ENCODE data around the gene PYCARD. TPM values are rescaled to one million over a fixed set of nuclear protein-coding genes. Genes with fewer than 3 reads are reported as not detected.
A peak's percentile ranks its signal among the peaks of the same experiment; 100 is the strongest.
"Not testable (repeated sequence)": the region's sequence is repeated elsewhere in the genome, so short reads cannot be mapped to it uniquely, and the experiment has no call there.

PYCARD gene
- total RNA-seq, 1 donor from 2014 or later = 6.6 TPM

DNA sequence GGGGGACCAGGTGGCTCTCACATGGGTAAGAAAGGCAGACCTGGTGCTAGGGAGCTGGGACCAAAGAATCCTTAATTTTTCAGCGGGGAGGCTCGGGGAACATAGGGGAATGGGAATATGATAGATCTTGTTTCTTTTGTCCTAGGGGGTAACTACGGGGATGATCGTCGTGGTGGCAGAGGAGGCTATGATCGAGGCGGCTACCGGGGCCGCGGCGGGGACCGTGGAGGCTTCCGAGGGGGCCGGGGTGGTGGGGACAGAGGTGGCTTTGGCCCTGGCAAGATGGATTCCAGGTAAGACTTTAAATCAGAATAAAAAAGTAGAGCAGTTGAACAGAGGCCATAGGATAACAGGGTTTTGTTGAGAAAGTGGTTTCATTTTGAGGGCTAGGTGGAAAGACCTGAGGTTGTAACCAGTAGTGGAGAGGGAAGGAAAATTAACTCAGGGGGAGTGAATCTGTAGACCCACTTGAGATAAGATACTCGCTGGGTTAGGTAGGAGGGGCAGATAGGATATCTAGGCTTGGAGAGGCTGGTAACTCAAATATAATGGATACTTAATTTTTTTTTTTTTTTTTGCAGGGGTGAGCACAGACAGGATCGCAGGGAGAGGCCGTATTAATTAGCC is 11.6 kb downstream of the PYCARD start:
- DNase-seq = no peak

DNA sequence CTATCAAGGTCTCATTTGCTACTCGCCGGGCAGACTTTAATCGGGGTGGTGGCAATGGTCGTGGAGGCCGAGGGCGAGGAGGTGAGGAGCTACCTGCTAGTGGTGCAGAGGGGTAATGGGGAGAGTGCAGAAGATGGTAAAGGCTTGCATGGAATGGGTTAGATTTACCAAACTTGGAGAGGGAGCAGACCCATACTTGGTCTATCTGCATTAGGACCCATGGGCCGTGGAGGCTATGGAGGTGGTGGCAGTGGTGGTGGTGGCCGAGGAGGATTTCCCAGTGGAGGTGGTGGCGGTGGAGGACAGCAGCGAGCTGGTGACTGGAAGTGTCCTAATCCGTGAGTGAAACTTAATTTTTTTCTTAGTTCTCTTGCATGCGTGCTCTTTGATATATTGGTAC is 12.5 kb downstream of the PYCARD start:
- DNase-seq = no peak

DNA sequence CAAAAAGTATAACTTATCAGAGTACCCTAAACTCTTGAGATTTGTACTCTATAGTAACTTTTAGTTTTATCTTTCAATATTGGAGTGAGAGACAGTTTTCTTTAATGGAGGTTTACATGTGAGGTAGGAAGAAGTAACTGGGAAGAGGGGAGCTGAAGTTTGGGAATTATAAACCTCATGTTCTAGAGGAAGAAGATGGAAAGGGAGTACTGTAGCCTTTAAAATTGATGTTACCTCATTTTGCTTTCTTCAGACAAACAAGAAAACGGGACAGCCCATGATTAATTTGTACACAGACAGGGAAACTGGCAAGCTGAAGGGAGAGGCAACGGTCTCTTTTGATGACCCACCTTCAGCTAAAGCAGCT is 13.2 kb downstream of the PYCARD start:
- DNase-seq = no peak

DNA sequence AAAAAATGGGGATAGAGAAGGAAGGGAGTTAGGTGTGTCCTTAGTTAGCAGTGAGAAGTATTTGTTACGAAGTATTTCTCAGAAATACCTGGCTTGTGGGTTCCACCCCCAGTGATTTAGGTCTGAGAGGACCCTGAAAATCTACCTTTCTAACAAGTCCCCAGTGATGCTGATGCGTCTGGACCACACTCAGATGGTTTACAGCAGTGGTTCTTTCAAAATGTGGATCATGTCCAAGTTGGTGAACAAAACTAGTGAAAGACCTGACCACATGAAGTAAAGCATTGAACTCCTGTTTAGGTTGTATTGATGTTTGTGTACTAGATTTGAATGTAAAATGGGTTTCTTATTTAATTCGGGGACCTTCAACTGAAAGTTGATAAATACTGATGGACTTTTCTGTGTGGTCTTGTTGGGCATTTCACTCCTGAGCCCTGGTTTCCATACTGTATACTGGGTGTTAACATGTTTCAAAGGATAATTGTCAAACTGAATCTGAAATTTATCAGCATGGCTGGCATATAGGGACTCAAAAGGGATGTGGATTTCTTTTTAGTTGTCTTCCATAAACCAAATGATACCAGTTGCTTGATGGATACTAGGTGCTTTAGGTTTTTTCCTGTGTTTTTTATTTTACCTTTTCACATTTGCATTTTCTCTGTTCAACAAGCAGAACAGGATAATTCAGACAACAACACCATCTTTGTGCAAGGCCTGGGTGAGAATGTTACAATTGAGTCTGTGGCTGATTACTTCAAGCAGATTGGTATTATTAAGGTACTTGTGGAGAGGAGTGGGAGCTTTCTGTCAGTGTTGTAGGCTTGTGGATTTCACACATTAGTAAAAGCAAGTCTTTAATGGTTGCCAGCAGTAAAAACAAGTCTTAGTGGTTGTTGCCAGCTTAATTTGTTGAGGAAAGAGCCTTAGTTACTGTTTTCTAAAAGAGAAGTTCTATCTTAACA is 13.8 kb downstream of the PYCARD start:
- no peak for DNase-seq

DNA sequence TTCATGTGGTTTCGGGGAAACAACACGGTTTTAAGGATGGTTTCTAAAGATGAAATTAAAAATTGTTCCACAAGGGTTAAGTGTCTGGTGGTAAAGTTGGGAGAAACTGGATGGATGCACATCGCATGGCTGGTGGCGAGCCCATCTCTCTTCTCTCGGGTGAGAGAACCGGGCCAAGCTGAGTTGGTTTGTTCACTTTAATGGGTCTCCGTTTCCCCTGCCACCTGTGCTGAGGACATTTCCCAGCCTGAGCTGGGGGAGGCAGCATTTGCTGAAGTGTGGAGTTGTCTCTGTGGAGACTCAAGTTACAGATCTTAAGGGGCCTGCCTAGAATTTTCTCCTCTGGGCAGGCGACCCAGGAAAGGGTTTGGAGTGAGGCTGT is 14.8 kb downstream of the PYCARD start:
- no peak for DNase-seq

DNA sequence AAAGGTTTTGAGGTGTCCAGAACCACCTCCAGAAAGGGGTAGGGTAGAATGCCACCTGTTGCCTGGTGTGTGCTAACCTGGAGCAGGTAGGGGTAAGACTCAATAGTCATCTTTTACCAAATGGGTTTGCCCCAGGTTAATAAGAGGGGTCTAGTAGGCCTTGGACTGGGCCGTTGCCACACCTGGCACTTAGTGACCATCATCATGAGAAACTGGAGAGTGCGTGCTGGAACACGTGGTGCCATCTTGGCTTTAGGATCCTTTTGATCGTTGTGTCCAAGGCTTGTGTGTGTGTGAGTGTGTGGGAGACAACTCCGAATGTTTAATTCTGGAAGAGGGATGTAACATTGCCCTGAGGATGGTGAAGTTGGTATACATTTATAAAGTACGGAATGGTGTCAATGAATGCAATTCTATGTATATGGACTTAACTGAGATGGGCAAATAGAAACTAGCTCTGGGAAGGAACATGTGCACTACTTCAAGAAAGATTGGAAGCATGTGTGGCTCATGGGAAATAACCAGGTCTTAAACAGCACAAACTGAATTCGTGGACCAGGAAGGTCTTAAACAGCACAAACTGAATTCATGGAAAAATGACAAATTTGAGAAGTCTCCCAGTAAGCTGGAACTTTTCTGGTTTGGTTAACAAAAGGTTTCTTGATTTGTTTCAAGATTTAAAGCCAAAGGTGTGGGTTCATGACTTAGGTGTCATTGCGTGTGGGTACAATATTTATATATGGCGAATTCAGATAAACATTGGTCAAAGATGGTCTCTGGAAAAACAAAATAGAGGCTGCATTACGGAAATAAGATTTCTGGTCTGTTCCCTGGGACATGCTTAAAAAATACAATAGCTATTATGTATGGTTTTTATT is 15.4 kb downstream of the PYCARD start:
- no peak for DNase-seq

DNA sequence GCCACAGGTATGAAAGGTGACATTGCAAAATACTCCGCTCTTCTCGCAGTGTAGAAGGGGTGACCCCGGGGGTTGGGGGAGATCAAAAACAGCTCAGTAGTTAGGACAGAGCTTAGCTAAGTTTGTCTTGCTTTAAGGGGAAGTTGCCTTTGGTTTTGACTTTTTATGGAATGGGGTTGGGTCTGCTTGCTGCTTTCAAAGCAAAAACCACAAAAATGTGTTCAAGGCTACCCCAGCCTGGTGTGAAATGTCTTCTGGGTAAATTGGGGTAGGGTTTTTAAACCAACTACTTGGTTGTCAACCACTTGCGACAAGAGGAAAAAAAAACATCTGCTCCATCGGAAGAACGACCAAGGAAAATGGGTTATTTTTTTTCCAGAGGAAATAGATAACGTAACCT is 16.4 kb downstream of the PYCARD start:
- DNase-seq = no peak

DNA sequence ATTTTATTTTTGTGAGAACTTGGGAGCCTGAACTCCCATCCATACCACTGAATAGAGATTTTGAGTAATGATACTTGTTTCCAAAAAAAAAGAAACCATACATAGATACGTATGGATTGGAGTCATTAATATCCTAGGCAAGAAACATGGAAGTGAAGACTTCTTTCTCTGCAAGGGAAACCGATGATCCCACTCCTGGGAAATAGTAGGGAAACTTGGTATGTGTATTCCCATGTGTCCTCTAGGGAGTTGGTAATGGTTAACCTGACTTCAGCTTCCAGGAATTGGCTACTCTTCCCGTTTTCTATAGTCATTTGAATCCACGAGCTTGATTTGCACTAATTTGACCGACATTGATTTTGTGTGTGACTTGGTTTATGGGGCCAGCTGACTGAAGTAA is 17.2 kb downstream of the PYCARD start:
- DNase-seq = no peak

DNA sequence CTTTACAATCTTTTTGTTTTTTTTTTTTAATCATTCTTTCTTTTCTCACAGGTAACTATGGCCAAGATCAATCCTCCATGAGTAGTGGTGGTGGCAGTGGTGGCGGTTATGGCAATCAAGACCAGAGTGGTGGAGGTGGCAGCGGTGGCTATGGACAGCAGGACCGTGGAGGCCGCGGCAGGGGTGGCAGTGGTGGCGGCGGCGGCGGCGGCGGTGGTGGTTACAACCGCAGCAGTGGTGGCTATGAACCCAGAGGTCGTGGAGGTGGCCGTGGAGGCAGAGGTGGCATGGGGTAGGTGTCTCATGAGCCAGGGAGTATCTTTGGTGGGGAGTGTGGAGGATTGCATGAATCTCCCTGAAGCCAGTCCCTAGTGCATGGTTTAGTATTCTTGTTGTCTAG is 17.7 kb downstream of the PYCARD start:
- no peak for DNase-seq

DNA sequence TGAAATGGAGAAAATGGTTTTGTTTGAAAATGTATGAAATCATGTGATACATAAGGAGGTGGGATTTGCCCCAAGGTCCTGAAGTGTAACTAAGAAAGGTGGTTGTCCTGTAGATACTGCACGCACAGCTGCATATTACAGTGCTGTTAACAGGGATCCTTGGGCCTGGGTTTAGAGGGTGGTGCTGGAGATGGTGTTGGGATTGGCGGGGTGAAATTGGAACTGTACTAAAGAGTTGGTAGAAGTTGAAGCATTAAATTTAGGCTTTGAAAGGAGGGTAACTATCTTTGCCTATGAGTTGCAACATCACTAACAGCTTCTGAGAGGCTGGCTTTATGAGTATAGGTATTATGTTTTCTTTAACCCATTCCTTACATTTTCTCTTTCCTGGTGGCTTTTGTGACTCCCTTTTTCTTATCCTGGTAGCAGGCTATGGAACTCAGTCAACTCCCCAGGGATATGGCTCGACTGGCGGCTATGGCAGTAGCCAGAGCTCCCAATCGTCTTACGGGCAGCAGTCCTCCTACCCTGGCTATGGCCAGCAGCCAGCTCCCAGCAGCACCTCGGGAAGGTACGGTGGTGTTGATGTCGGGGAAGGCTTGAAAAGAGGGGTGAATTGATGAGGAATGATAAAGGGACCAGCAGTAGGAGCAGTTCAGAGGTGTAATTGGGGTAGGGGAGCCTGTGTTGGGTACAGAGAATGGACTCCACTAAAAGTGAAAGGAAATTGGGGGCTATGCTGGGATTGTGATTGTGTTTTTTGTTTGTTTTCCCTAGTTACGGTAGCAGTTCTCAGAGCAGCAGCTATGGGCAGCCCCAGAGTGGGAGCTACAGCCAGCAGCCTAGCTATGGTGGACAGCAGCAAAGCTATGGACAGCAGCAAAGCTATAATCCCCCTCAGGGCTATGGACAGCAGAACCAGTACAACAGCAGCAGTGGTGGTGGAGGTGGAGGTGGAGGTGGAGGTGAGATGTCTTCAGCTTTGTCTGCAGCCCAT is 18.8 kb downstream of the PYCARD start:
- DNase-seq = no peak

DNA sequence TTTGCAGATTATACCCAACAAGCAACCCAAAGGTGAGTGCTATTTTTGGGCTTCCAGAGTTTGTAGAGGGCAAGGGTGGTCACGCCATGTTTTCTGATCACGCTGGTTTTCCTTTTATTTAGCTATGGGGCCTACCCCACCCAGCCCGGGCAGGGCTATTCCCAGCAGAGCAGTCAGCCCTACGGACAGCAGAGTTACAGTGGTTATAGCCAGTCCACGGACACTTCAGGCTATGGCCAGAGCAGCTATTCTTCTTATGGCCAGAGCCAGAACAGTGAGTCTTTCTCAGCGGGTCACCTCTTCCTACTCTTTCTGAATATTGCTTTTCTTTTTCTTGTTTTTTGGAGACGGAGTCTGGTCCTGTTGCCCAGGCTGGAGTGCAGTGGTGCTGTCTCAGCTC is 20.2 kb downstream of the PYCARD start:
- no peak for DNase-seq

DNA sequence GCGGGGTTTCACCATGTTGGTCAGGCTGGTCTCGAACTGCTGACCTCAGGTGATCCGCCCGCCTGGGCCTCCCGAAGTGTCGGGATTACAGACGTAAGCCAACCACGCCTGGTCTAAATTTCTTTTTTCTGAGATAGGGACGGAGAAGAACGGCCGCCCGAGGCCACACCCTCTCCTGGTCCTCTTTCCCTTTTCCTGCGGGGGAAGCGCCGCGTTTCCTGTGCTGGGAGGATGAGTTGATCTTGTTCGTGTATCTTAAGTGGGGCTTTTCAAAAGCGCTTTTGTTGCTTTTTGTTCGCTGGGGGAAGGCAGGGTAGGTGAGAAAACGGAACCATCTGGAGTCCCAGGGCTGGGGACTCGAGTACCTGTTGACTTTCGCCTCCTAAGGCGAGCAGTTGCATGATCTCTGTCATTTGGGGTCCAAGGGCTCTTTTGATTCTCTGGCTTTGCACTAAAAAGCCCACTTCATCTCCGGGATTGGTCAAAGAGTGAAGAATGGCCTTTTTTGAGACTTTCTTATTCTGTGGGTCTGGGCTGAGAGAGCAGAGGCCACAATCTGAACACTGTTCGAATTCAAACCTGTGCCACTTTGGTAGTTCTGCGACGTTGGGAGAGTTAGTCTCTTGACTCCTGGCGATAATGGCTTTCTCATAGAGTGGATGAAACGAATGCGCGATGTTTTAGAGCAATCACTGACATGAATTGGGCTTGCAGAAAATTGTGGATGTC is 21.3 kb downstream of the PYCARD start:
- DNase-seq = no peak

DNA sequence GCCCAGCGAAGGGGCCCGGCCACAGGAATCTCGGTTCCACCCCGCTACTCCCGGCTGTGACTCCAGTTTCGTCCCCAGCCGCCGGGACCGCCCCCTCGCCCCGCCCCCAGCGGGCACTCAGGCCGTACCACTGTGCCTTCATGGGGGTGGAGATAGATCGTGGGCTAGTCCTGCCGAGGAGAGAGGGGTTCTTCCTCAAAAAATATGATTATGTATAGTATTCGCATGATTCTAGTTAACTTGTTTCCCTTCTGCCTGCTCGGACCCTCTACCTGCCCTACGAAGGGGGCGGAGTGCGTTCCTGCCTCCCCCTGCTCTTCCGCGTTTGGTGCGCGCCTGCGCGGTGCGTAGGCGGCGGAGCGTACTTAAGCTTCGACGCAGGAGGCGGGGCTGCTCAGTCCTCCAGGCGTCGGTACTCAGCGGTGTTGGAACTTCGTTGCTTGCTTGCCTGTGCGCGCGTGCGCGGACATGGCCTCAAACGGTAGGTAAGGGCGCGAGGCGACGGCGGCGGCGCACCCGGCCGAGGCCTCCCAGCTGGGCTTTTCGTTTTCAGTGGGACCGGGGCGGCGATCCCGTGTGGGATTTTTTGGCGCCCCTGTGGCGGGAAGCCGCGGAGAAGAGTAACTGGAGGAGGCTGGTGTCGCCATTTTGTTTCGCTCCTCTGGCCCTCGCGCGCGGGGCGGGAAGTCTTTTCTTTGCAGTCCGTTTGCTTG is 22.7 kb downstream of the PYCARD start, which contains the start of gene FUS:
Gene FUS (plus strand): TSS at position 393 of the 713 bp plus-strand sequence. CDS start 76 bp downstream, at position 469.
- DNase-seq = peak; percentile 86

DNA sequence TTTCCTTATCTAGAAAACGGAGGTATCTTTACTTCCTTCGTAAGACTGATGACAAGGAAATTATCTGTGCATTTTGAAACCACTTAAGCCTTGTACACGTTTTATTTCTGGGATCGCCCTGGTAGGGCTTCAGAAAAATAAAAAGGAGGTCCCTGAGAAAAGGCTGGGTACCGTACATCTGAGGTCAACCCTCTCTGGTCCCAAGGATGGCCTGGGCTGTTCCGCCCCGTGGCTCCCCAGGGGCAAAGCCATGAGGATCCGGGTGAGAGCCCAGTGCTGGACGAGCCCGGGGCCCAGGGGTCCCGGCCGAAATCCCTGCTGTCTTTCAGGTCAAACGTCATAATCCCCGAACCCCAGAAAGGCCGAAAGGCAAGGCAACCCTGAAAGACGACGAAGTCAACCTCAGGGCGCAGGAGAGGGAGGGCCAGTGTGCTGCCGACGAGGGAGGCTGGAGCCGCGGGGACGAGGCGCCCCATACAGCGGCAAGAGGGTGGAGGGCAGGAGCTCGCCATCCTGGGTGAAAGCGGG is 23.3 kb downstream of the PYCARD start:
- no peak for DNase-seq

DNA sequence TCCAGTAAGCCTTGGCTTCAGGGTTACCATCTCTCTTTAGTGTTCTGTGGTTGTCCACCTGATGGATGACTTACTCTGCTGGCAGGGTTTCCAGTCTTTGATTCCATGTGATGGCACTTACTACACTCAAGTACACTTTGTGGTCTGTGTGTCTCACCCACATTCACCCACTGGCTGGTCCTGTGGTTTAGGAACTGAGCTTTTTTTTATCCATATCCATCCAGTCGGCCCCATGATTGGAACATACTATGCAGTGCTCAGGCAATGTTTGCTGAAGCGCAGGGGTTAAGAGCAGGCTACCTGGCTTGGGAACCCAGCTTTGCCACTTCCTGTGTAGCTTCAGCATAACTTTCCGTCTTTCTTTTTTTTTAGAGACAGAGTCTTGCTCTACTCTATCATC is 25.4 kb downstream of the PYCARD start:
- no peak for DNase-seq

DNA sequence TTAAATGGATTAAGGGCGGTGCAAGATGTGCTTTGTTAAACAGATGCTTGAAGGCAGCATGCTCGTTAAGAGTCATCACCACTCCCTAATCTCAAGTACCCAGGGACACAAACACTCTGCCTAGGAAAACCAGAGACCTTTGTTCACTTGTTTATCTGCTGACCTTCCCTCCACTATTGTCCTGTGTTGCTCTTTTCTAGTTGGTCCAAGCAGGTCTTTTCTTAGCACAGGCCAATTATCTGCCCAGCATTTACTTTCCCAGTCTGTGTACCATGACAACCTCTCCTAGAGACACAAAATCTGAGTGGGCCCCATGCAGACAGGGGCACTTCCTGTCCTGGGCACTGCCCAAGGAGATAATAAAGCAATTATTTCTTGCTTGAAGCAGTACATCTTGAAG is 32.5 kb downstream of the PYCARD start:
- not testable (repeated sequence) for DNase-seq

DNA sequence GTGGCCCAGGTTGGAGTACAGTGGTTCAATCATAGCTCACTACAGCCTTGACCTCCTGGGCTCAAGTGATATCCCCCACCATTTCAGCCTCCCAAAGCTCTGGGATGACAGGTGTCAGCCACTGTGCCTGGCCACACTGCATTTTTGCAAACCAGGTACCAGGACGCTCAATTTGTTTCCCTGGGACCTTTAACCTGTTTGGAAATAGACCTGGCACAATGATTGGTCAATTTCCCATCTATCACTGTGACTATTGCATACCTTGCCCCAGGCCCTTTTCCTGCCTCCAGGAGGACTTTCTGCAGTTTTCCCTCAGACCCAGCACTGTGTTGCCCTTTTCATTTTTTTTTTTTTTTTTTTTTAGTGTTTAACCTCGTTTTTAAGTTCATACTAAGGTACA is 33.7 kb downstream of the PYCARD start:
- no peak for DNase-seq

DNA sequence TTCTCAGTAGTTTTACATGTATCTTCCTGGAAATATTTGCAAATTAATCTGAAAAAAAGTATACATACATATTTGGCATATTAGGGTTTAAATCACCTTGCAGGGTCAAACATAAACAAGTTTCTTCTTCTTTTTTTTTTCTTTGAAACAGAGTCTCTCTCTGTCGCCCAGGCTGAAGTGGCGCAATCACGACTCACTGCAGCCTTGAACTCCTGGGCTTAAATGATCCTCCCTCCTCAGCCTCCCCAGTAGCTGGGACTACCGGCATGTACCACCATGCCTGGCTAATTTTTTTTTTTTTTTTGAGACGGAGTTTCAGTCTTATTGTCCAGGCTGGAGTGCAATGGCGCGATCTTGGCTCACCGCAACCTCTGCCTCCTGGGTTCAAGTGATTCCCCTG is 35.2 kb downstream of the PYCARD start:
- DNase-seq = no peak

DNA sequence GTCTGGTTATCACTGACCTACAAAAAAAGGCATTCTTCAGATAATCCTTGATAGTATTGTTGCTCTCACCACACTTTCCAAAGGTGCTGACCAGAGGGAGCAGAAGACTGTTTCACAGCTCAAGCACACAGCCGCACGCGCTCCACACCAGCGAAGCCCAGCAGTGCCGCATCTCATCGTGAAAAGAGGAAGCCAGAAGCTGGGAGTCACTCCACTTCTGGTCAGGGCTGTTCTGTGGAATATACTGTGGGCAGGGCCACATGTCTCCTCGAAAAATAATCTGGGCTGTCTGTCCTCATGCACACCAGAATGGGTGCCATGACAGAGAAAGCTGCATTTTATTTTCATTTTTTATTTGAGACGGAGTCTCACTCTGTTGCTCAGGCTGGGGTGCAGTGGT is 45.4 kb downstream of the PYCARD start:
- no peak for DNase-seq

All from occipital lobe (tissue), 2 donors.